Fibroblast of skin of back (primary cell): ENCODE data around the gene PRXL2C.

Source experiments
- DNase-seq: peaks from one replicate; pipeline ENCODE4 v3.0.0-alpha.2; 2013

PRXL2C gene

DNA sequence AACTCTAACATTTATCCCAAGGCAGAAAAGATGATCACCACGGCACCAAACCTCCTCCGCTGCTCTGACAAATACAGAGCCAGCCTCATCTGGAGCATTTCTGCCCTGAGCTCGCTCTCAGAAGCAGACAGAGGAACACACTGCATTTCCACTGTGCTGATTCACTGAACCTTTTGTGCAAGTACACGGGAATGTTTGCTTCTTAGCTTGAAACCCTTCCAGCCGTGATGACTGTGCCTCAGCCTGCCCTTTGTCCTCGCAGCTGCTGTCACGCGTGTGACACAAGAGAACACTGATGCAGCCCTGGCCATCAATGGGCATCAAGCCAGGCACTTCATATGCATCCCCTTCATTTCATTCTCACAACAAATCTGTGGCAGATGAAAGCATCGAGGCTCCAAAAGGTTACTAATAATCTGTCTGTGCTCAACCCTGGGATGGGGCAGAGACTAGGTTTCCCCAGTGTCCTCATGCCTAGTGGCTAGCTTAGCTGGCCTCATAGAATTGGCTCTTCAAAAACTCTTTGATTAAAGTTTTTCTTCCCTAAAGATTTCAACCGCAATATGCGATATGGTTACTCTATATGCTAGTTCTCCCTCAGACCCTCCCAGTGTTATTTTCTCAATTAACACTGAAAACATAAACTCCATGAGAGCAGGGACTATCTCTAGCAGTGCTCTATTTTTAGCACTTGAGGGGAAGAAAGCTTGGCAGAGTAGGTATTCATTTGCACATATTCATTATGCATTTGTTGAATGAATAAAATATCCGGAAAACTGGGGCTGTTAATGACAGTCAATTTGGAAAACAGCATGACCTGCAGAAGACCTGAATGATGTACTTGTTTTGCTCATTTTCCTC is 42.8 kb downstream of the PRXL2C start:
- peak; percentile 81 for DNase-seq

DNA sequence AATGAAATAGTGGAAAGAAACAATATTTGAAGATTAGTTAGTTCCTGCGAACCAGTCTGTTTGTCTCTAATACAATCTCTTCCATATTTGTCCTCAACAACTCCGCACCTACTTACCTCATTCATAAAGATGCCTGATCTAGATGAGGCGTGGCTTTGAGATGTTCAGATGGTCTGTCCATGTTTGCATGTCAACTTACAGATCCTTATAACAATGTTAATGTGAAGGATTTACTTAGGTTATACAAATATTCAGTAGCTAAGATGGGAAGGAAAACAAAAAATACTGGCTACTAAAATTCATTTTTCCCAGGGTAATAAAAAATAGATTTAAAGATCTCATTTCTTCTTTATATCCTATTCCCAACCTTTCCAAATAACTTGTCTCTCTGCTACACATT is 43.8 kb downstream of the PRXL2C start:
- no peak for DNase-seq

DNA sequence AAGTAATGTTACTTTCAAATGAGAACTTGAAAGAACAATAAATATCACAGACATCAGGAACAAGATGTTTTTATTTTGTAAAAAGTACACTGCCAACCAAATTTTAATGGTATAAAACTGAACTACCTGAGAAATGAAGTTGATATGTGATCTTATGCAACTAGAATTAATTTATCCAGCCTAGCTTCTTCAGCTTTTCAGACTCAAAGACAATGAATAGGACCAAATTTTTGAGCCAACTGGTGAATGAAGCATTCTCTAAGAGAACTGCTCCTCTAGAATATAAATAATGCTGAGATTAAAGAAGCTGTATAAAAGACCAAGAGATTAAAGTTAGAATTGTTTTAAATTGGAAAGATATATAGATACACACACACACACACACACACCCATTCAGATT is 45.4 kb downstream of the PRXL2C start:
- DNase-seq, result no peak

DNA sequence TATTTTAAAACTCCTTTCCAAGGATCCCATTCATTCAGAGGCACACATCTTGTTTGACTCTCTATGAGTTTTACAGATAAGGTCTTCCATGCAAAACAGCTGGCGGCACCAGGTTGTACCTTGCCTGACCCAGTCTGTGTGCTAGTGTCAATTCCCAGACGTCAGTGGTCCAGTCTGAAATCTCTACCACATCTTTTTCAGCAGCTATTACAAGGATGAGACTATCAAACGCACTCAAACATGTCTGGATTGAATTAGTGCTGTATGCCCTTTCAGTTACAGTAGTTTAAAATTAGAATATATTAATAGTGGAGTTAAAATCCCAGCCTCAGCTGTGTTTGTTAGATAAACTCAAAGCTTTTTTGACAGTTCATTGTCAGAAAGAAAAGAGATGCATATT is 47.1 kb downstream of the PRXL2C start:
- no peak for DNase-seq

DNA sequence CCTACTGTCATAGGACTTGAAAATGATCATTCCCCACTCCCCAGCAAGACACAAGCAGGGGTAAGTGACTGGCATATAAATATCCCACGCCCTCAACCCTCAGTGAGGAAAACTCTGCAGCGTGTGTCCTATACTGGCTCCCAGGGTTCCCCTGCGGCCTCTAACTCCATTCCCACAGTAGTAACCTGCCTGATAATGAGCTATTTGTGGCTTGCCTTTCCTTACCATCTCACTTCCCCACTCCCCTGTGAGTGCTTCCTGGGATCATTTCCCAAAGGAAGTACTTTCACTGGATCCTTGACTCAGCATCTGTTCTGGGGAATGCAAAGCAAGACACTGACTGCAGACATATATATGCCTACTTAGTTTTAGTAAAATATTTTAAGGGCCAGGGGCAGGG is 49.8 kb downstream of the PRXL2C start:
- no peak for DNase-seq

DNA sequence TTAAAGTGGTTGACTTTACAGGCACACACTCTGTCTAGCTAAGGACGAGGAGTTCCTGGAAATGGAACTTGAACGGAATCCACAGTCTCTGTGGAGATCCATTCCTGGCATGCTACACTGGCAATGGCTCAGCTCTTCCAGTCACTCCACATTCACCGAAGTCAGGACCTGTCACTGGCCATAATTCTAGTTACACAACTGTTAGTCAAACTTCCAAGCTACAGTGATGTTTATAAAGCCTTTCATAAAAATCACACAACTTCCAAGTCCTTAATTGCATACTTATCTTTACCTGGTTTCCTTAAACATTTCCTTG is 51.2 kb downstream of the PRXL2C start:
- no peak for DNase-seq

DNA sequence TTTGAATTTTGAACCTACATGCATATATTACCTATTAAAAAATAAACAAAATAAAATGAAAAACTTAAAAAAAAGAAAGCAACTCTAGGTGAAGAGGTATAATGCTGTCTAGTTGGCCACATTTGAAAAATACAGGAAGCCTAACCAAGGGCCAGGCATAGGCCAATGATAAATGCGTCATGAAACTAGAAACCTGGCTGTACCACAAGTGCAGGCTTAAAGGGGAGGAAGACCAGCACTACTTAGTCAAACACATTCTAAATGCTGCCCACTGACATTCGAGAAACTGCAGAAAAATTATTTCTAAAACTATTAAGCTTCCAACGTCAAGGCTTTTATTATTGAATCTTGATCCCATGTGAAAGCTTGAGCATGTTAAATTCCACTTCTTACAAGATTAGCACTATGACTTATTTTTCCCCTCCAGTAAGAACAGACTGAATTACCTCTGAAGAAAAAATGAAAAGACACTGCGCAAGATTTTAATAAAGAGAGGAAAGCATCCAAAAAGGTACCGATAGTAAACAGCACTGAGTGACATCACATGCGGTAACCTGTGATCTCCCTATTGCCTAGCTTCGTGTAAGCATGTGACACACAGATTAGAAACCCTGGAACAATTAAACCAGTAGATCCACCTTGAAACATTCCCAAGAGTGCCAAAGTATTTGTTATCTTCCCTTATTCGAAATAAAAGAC is 51.7 kb downstream of the PRXL2C start:
- DNase-seq, result no peak

DNA sequence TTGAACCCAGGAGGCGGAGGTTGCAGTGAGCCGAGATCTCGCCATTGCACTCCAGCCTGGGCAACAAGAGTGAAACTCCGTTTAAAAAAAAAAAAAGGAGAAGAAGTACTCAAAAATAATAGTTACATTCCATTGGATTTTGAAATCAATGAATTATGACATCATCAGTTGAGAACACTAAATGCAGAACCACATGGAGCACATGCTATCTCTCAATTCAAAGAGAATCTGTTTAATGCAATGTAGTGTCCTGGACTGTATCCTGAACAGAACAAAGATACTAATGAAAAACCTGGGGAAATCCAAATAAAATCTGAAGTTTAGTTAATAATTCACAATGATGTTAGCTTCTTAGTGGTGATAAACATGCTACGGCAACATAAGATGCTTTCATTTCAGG is 55.8 kb downstream of the PRXL2C start:
- no peak for DNase-seq

DNA sequence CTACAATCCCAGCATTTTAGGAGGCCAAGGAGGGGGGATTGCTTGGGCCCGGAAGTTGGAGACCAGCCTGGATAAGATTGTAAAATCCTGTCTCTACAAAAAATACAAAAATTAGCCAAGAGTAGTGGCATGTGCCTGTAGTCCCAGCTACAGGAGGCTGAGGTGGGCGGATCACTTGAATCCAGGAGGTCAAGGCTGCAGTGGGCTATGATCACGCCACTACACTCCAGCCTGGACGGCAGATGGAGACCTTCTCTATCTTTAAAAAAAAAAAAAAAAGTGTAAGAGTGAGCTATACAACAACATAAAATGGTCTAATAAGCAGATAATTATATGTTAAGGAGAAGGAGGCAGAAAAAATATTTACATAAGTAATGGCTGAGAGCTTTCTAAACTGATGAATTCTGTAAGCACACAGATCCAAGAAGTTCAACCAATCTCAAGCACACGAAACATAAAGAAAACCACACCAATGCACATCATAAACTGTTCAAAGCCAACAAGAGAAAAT is 58.5 kb downstream of the PRXL2C start:
- no peak for DNase-seq
